ENCODE data around the gene COL5A1.

- TF ChIP-seq CTCF (conservative IDR thresholded peaks at IDR 0.05; ENCODE audit: low read depth in 2 of 2) (no peak), POLR2AphosphoS5 (IDR thresholded peaks at IDR 0.05; ENCODE audit: low read depth) (no peak), EZH2phosphoT487 (IDR thresholded peaks at IDR 0.05; ENCODE audit: unreplicated experiment) (no peak), EZH2 (IDR thresholded peaks at IDR 0.05; ENCODE audit: low read depth, unreplicated experiment) (no peak), ZNF114 (CRISPR knock-in tag; IDR thresholded peaks at IDR 0.05) (no peak), REST (IDR thresholded peaks at IDR 0.05; ENCODE audit: unreplicated experiment) (no peak)
Observed at GRCh38 chr9:134891053-134891452, 249.4 kb downstream of the COL5A1 start.

All from GM23338 (cell line).